Upper lobe of left lung (tissue), 6 donors: Measurements from ENCODE around the gene DCP2. TPM values are rescaled to one million over a fixed set of nuclear protein-coding genes. Genes with fewer than 3 reads are reported as not detected.

Experiments used
- ATAC-seq, 2 donors: fragments of 200-7000 bp; cut with Tn5 transposase; one replicate each; pipeline ENCODE4 v1.9.1; 2022; ENCODE audit warnings: mild to moderate bottlenecking in 2 of 2, moderate library complexity in 2 of 2; ENCODE audit not compliant: low FRiP score in 2 of 2
- DNase-seq, 2 donors: peaks; one replicate each; pipeline ENCODE4 v3.0.0-alpha.2; 2019 to 2020
- H3K27ac ChIP-seq, 4 donors: fragments of 200-600 bp; sonication (generic); one replicate each; pipeline ENCODE4 v1.5.1; 2016 to 2019
- H3K27me3 ChIP-seq, 4 donors: fragments of 200-600 bp; sonication (generic); one replicate each; pipeline ENCODE4 v1.5.1; 2017 to 2019
- H3K36me3 ChIP-seq, 4 donors: fragments of 200-600 bp; sonication (generic); one replicate each; pipeline ENCODE4 v1.5.1; 2016 to 2019
- H3K4me1 ChIP-seq, 4 donors: fragments of 200-600 bp; sonication (generic); one replicate each; pipeline ENCODE4 v1.5.1; 2018 to 2019
- H3K4me3 ChIP-seq, 4 donors: fragments of 200-600 bp; sonication (generic); one replicate each; pipeline ENCODE4 v1.5.1; 2017 to 2019; ENCODE audit warnings: mild to moderate bottlenecking in 2 of 4, moderate library complexity in 1 of 4
- H3K9me3 ChIP-seq, 4 donors: fragments of 200-600 bp; sonication (generic); one replicate each; pipeline ENCODE4 v1.5.1; 2018 to 2019
- EP300 ChIP-seq, 4 donors: sonication (generic); formaldehyde crosslinking; IDR thresholded peaks; one replicate each; pipeline ENCODE4 v1.5.1; 2017; ENCODE audit warnings: antibody characterized with exemption in 4 of 4, control low read depth in 2 of 4
- POLR2A ChIP-seq, 4 donors: fragments of 450-650 bp; IDR thresholded peaks; one replicate each; pipeline ENCODE4 v1.5.1; 2016 to 2017; ENCODE audit warnings: antibody characterized with exemption in 4 of 4, mild to moderate bottlenecking in 2 of 4
- POLR2AphosphoS5 ChIP-seq, 2 donors: sonication (generic); formaldehyde crosslinking; IDR thresholded peaks; one replicate each; pipeline ENCODE4 v1.5.1; 2017; ENCODE audit warnings: antibody characterized with exemption in 2 of 2
- WGBS, 2 donors: methylation state at CpG; one replicate each; pipeline ENCODE4 v1.1.5; 2017 to 2018; 5-methylcytosine and 5-hydroxymethylcytosine counted together
- total RNA-seq, 6 donors: library from RNA; depleted of rRNA in 4 of 6; stranded (reverse); fragments of >200 nt in 4 of 6; gene quantifications; one replicate each; pipeline versions ENCODE4 v1.1.0 to v1.2.1, GENCODE V29; 2016 to 2021
- TF ChIP-seq, protein P1 (sequence below), 6 experiments: fragments of 450-650 bp in 4 of 6; fragments of 200-600 bp in 2 of 6; sonication (generic) in 2 of 6; IDR thresholded peaks; one replicate each; pipeline ENCODE4 v1.5.1; 2016 to 2019; ENCODE audit warnings: antibody characterized with exemption in 6 of 6
- donor health status: DM: no; HTN: no; CAD: no; lungs with moderate emphysema.
- donor health status: DM: no; HTN: yes; CAD: no; lungs with severe emphysema.

Gene DCP2
- total RNA-seq, 6 donors from 2014 or later: 17.8 to 111 (median 53.2) TPM

DNA sequence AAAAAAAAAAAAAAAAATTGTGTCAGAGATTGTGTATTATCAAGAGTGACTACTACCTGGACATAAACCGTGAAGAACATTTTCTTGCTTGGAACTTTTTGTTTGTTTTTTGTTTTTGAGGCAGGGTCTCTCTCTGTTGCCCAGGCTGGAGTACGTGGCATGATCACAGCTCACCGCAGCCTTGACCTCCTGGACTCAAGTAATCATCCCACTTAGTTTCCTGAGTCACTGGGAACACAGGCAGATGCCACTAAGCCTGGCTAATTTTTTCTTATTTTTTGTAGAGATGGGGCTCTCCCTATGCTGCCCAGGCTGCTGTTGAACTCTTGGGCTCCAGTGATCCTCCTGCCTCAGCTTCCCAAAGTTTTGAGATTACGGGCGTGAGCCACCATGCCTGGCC lies 25.8 kb downstream of the DCP2 start:
- TF ChIP-seq POLR2AphosphoS5 (IDR thresholded peaks at IDR 0.05) (no peak), POLR2A (IDR thresholded peaks at IDR 0.05) (no peak), EP300 (IDR thresholded peaks at IDR 0.05) (no peak)
- TF ChIP-seq, protein P1, sequence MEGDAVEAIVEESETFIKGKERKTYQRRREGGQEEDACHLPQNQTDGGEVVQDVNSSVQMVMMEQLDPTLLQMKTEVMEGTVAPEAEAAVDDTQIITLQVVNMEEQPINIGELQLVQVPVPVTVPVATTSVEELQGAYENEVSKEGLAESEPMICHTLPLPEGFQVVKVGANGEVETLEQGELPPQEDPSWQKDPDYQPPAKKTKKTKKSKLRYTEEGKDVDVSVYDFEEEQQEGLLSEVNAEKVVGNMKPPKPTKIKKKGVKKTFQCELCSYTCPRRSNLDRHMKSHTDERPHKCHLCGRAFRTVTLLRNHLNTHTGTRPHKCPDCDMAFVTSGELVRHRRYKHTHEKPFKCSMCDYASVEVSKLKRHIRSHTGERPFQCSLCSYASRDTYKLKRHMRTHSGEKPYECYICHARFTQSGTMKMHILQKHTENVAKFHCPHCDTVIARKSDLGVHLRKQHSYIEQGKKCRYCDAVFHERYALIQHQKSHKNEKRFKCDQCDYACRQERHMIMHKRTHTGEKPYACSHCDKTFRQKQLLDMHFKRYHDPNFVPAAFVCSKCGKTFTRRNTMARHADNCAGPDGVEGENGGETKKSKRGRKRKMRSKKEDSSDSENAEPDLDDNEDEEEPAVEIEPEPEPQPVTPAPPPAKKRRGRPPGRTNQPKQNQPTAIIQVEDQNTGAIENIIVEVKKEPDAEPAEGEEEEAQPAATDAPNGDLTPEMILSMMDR (IDR thresholded peaks at IDR 0.05): no peak
- Histone ChIP-seq H3K9me3 (no peaks in the 10 kb centered on the region), H3K27me3 (no peaks in the 10 kb centered on the region), H3K36me3 (peaks cover 14 to 47% (median 35%) of the 10 kb centered on the region in 4 donors), H3K27ac (no peak overlapping the region), H3K4me3 (no peak overlapping the region), H3K4me1 (no peaks in the 10 kb centered on the region)
- 94 to 95% methylated on average over 5 of the region's 5 CpGs for WGBS, 2 donors
- no peak for DNase-seq
- no peak for ATAC-seq

DNA sequence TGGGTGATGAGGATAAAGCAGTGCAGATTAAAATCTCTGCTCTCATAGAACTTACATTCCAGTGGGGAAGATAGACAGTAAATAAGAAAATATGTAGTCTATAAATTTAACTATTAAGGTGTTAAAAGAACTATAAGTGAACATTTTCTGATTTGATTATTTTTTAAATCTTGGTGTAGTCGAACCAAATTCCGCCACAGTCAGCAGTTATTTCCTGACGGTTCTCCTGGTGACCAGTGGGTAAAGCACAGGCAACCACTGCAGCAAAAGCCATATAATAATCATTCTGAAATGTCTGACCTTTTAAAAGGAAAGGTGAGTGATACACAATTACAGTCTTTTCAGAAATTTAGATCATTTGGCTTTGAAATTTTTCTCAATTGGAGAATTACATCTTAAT lies 27.2 kb downstream of the DCP2 start:
- H3K4me3 ChIP-seq: no peak overlapping the region
- 82 to 91% methylated on average over 3 of the region's 3 CpGs for WGBS, 2 donors
- no peak for TF ChIP-seq POLR2AphosphoS5 (IDR thresholded peaks at IDR 0.05)
- TF ChIP-seq, protein P1 (IDR thresholded peaks at IDR 0.05): no peak
- TF ChIP-seq EP300 (IDR thresholded peaks at IDR 0.05): no peak
- TF ChIP-seq POLR2A (IDR thresholded peaks at IDR 0.05): no peak
- no peaks in the 10 kb centered on the region for H3K4me1 ChIP-seq
- no peak overlapping the region for H3K27ac ChIP-seq
- no peaks in the 10 kb centered on the region for H3K27me3 ChIP-seq
- ATAC-seq (no peak), DNase-seq (no peak)
- no peaks in the 10 kb centered on the region for H3K9me3 ChIP-seq
- H3K36me3 ChIP-seq: peaks cover 14 to 60% (median 37%) of the 10 kb centered on the region in 4 donors

DNA sequence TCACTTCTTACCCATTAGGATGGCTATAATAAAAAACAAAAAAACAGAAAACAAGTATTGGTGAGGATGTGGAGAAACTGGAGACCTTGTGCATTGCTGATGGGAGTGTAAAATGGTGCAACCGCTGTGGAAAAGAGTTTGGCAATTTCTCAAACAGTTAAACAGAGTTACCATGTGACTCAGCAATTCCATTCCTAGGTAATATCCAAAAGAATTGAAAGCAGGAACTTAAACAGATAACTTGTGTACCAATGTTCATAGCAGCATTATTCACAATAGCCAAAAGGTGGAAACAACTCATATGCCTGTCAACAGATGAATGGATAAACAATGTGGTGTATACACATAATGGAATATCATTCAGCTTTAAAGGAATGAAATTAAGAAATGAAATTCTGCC lies 28.9 kb downstream of the DCP2 start:
- no peak overlapping the region for H3K27ac ChIP-seq
- DNase-seq (no peak), ATAC-seq (no peak)
- peaks cover 14 to 68% (median 39%) of the 10 kb centered on the region in 4 donors for H3K36me3 ChIP-seq
- WGBS, 2 donors: 70 to 73% methylated on average over 1 of the region's 1 CpG
- H3K4me3 ChIP-seq: no peak overlapping the region
- no peaks in the 10 kb centered on the region for H3K27me3 ChIP-seq
- TF ChIP-seq, protein P1 (IDR thresholded peaks at IDR 0.05): no peak
- TF ChIP-seq EP300 (IDR thresholded peaks at IDR 0.05) (no peak), POLR2A (IDR thresholded peaks at IDR 0.05) (no peak), POLR2AphosphoS5 (IDR thresholded peaks at IDR 0.05) (no peak)
- H3K4me1 ChIP-seq: no peaks in the 10 kb centered on the region
- H3K9me3 ChIP-seq: no peaks in the 10 kb centered on the region

DNA sequence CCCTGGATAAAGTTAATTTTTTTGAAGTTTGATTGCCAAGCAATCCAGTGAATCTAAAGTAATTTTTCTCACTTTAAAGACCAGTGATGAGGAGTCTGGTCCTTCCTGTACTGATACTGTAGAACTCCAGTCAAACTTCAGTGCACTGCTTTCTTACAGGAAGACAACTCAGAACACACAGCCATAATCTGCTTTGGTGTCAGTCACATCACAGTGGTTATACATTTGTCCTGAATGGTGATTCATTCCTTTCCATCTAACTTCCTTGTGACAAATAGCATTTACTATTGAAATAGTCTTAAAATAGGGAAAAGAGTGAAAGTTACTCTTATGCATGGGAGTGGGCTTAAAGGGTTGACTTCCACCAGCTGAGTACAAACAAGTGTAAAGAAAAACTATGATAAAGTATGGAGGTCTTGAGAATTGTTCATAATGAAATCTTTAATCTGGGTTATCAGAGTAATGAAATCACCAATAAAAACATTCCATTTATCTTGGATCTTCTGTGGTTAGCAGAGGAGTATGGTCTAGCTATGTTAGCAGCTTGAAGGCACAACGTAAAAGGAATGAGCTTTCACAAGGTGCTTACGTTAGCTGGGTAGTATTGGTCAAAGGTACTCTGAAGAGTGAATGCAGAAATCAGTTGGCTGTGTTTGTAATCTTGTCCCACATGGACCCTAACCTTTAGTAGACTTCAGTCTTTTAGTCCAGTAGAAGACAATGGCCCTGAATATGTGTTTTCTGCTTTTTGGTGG lies 41.5 kb downstream of the DCP2 start:
- ATAC-seq: no peak
- DNase-seq: no peak
- Histone ChIP-seq H3K36me3 (peaks cover 4 to 57% (median 15%) of the 10 kb centered on the region in 4 donors), H3K9me3 (no peaks in the 10 kb centered on the region), H3K27me3 (no peaks in the 10 kb centered on the region), H3K4me3 (no peak overlapping the region), H3K4me1 (peaks cover 0 to 8% (median 5%) of the 10 kb centered on the region in 4 donors), H3K27ac (no peak overlapping the region)
- TF ChIP-seq, protein P1 (IDR thresholded peaks at IDR 0.05): no peak
- TF ChIP-seq POLR2AphosphoS5 (IDR thresholded peaks at IDR 0.05) (no peak), EP300 (IDR thresholded peaks at IDR 0.05) (no peak), POLR2A (IDR thresholded peaks at IDR 0.05) (no peak)
- WGBS, 2 donors: 82 to 86% methylated on average over 2 of the region's 2 CpGs
